ENCODE measurements around the gene CDH23. TPM values are rescaled to one million over a fixed set of nuclear protein-coding genes. Genes with fewer than 3 reads are reported as not detected.

Gene CDH23
- total RNA-seq, 1 donor, result 0.36 TPM

DNA sequence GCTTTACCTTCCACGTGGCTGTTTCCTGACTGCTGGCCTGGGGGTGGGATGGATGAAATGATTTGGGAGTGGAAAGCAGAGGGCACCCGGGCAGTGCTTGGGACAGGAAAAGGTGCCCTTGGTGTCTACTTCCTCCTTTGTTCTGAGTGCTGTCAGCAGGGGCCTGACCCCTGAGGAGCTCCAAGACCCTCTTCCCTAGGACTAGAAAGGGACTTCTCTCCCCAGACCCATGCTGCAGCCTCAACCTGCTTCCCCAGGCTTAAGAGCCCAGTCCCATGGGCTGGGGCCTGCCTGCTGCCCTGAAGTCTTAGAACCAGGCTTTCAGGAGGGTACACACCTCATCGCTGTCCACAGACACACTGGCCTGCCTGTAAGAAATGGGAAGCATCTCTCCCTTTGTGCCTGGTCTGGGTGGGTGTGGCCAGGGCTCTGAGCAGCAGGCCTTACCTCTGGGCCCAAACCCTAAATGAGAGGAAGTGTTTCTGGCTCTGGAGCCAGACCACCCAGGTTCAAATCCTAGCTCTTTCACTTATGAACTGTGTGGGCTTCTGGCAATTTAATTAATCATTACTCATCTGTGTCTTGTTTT lies 12.9 kb downstream of the CDH23 start:
- Histone ChIP-seq H3K4me3 (ENCODE audit: insufficient read depth, low read length) (no peak overlapping the region), H3K4me1 (ENCODE audit: insufficient read depth, low read length) (no peaks in the 10 kb centered on the region), H4K20me1 (ENCODE audit: insufficient read depth, low read length) (no peaks in the 10 kb centered on the region), H3K27ac (ENCODE audit: low read depth, low read length) (no peak overlapping the region), H3K36me3 (ENCODE audit: insufficient read depth, low read length) (no peaks in the 10 kb centered on the region), H3K4me2 (ENCODE audit: insufficient read depth, low read length) (no peak overlapping the region), H3K9me3 (ENCODE audit: low read depth, low read length) (peaks cover 3% of the 10 kb centered on the region), H2AFZ (ENCODE audit: low read length) (no peak overlapping the region), H3K27me3 (ENCODE audit: insufficient read depth, low read length) (peaks cover 22% of the 10 kb centered on the region), H3K79me2 (ENCODE audit: insufficient read depth, low read length) (no peaks in the 10 kb centered on the region)
- DNase-seq (ENCODE audit: insufficient read length, low spot score, missing footprints), result no peak
- TF ChIP-seq, protein P1, sequence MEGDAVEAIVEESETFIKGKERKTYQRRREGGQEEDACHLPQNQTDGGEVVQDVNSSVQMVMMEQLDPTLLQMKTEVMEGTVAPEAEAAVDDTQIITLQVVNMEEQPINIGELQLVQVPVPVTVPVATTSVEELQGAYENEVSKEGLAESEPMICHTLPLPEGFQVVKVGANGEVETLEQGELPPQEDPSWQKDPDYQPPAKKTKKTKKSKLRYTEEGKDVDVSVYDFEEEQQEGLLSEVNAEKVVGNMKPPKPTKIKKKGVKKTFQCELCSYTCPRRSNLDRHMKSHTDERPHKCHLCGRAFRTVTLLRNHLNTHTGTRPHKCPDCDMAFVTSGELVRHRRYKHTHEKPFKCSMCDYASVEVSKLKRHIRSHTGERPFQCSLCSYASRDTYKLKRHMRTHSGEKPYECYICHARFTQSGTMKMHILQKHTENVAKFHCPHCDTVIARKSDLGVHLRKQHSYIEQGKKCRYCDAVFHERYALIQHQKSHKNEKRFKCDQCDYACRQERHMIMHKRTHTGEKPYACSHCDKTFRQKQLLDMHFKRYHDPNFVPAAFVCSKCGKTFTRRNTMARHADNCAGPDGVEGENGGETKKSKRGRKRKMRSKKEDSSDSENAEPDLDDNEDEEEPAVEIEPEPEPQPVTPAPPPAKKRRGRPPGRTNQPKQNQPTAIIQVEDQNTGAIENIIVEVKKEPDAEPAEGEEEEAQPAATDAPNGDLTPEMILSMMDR (IDR thresholded peaks at IDR 0.05; ENCODE audit: extremely low read depth, low read depth, low read length), result no peak

DNA sequence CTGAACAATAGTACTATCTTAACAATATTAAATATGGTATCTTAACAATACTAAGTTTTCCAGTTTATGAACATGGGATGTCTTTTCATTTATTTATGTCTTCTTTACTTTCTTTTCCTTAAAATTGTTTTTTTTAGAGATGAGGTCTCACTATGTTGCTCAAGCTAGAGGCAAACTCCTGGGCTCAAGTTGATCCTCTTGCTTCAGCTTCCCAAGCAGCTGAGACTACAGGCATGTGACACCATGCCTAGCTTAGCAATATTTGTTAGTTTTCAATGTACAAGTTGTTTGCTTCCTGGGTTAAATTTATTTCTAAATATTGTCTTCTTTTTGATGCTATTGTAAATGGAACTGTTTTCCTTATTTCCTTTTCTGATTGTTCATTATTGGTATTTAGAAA lies 16.9 kb downstream of the CDH23 start:
- DNase-seq (ENCODE audit: insufficient read length, low spot score, missing footprints), result no peak
- Histone ChIP-seq H3K36me3 (ENCODE audit: insufficient read depth, low read length) (no peaks in the 10 kb centered on the region), H3K79me2 (ENCODE audit: insufficient read depth, low read length) (no peaks in the 10 kb centered on the region), H3K4me1 (ENCODE audit: insufficient read depth, low read length) (no peaks in the 10 kb centered on the region), H3K27me3 (ENCODE audit: insufficient read depth, low read length) (peaks cover 10% of the 10 kb centered on the region), H3K9me3 (ENCODE audit: low read depth, low read length) (peaks cover 3% of the 10 kb centered on the region), H3K27ac (ENCODE audit: low read depth, low read length) (no peak overlapping the region), H4K20me1 (ENCODE audit: insufficient read depth, low read length) (no peaks in the 10 kb centered on the region), H3K4me2 (ENCODE audit: insufficient read depth, low read length) (no peak overlapping the region), H2AFZ (ENCODE audit: low read length) (no peak overlapping the region), H3K4me3 (ENCODE audit: insufficient read depth, low read length) (no peak overlapping the region)
- TF ChIP-seq, protein P1 (IDR thresholded peaks at IDR 0.05; ENCODE audit: extremely low read depth, low read depth, low read length), result no peak

- Histone ChIP-seq H3K79me2 (ENCODE audit: insufficient read depth, low read length) (no peaks in the 10 kb centered on the region), H3K4me1 (ENCODE audit: insufficient read depth, low read length) (no peaks in the 10 kb centered on the region), H3K27me3 (ENCODE audit: insufficient read depth, low read length) (peaks cover 10% of the 10 kb centered on the region), H4K20me1 (ENCODE audit: insufficient read depth, low read length) (no peaks in the 10 kb centered on the region), H3K4me3 (ENCODE audit: insufficient read depth, low read length) (no peak overlapping the region), H2AFZ (ENCODE audit: low read length) (no peak overlapping the region), H3K9me3 (ENCODE audit: low read depth, low read length) (peaks cover 3% of the 10 kb centered on the region), H3K4me2 (ENCODE audit: insufficient read depth, low read length) (no peak overlapping the region), H3K36me3 (ENCODE audit: insufficient read depth, low read length) (no peaks in the 10 kb centered on the region), H3K27ac (ENCODE audit: low read depth, low read length) (no peak overlapping the region)
- DNase-seq (ENCODE audit: insufficient read length, low spot score, missing footprints), result no peak
- TF ChIP-seq, protein P1 (IDR thresholded peaks at IDR 0.05; ENCODE audit: extremely low read depth, low read depth, low read length), result no peak
These were observed 17.6 kb downstream of the CDH23 start for GRCh38 chr10:71414359-71414758.

DNA sequence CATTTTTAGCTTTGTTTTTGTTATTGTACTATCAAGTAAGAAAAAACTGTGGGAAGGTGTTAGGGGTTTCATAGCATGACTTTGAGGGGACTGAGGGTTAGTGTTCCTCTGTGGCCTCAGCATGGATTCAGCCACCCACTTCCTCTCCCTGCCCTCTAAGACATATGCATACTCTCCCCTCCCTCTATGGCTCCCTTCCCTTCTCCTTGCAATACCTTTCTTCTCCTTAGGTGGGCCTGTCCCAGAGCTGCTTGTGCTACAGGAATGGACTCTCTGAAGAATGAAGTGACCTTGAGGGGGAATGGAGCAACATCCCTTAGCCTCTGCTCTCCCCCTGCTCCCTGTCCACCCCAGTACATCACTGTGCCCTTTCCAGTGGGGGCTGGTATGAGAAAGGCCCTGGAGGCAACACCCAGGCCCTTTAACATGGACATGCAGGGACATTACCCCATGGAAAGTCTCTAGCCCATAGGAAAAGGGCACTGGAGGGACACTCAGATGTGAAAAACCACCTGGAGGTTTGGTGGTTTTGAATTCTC lies 22.4 kb downstream of the CDH23 start:
- no peaks in the 10 kb centered on the region for H3K36me3 ChIP-seq (ENCODE audit: insufficient read depth, low read length)
- no peaks in the 10 kb centered on the region for H3K79me2 ChIP-seq (ENCODE audit: insufficient read depth, low read length)
- H4K20me1 ChIP-seq (ENCODE audit: insufficient read depth, low read length), result peaks cover 3% of the 10 kb centered on the region
- no peak overlapping the region for H3K27ac ChIP-seq (ENCODE audit: low read depth, low read length)
- peaks cover 7% of the 10 kb centered on the region for H3K27me3 ChIP-seq (ENCODE audit: insufficient read depth, low read length)
- H3K9me3 ChIP-seq (ENCODE audit: low read depth, low read length), result no peaks in the 10 kb centered on the region
- H3K4me1 ChIP-seq (ENCODE audit: insufficient read depth, low read length), result no peaks in the 10 kb centered on the region
- no peak for DNase-seq (ENCODE audit: insufficient read length, low spot score, missing footprints)
- H2AFZ ChIP-seq (ENCODE audit: low read length), result no peak overlapping the region
- no peak overlapping the region for H3K4me3 ChIP-seq (ENCODE audit: insufficient read depth, low read length)
- H3K4me2 ChIP-seq (ENCODE audit: insufficient read depth, low read length), result no peak overlapping the region
- TF ChIP-seq, protein P1 (IDR thresholded peaks at IDR 0.05; ENCODE audit: extremely low read depth, low read depth, low read length), result no peak
